Measurements from ENCODE around the gene ATRAID.
"Not testable (repeated sequence)": the region's sequence is repeated elsewhere in the genome, so short reads cannot be mapped to it uniquely, and the experiment has no call there.

ATRAID gene

GRCh38 chr2:27194538-27195354 is 17.1 kb upstream of the ATRAID start:
- no peak for DNase-seq

- DNase-seq, result not testable (repeated sequence)
These were observed 16.0 kb upstream of the ATRAID start for GRCh38 chr2:27195799-27196198.

GRCh38 chr2:27198068-27198467 is 13.8 kb upstream of the ATRAID start:
- not testable (repeated sequence) for DNase-seq

GRCh38 chr2:27198627-27199026 is 13.2 kb upstream of the ATRAID start:
- DNase-seq, result no peak

- DNase-seq, result no peak
These were observed 12.6 kb upstream of the ATRAID start for GRCh38 chr2:27199241-27199640.

GRCh38 chr2:27201675-27202074 is 10.2 kb upstream of the ATRAID start:
- no peak for DNase-seq

- no peak for DNase-seq
These were observed 9.0 kb upstream of the ATRAID start for GRCh38 chr2:27202854-27203253.

- no peak for DNase-seq
These were observed 8.1 kb upstream of the ATRAID start for GRCh38 chr2:27203741-27204140.

GRCh38 chr2:27204566-27204965 is 7.3 kb upstream of the ATRAID start:
- DNase-seq, result no peak

GRCh38 chr2:27205206-27205605 is 6.6 kb upstream of the ATRAID start:
- DNase-seq, result no peak

- DNase-seq, result no peak
These were observed 5.5 kb upstream of the ATRAID start for GRCh38 chr2:27206346-27206745.

GRCh38 chr2:27208486-27209050 is 3.3 kb upstream of the ATRAID start:
- no peak for DNase-seq

- DNase-seq, result no peak
These were observed 2.0 kb upstream of the ATRAID start for GRCh38 chr2:27209621-27210401.

GRCh38 chr2:27211241-27211942 is 449 bp upstream of the ATRAID start:
- DNase-seq, result no peak

GRCh38 chr2:27212626-27213471 is 1.0 kb downstream of the ATRAID start:
- peak; percentile 65 to 74 for DNase-seq

GRCh38 chr2:27214941-27215340 is 3.1 kb downstream of the ATRAID start:
- no peak for DNase-seq

GRCh38 chr2:27216416-27217137 is 4.7 kb downstream of the ATRAID start:
- DNase-seq, result no peak

GRCh38 chr2:27217173-27218121 is 5.6 kb downstream of the ATRAID start, which contains the start of gene CAD:
Gene CAD (plus strand): TSS chr2:27217369. CDS start chr2:27217552, 183 bp downstream.
- peak; percentile 83 to 88 for DNase-seq

- DNase-seq, result no peak
These were observed 6.8 kb downstream of the ATRAID start for GRCh38 chr2:27218614-27219013.

- DNase-seq, result no peak
These were observed 7.2 kb downstream of the ATRAID start for GRCh38 chr2:27219091-27219490.

Data from CD4-positive, alpha-beta T cell treated with Interleukin-4 for 1 hour (primary cell).